HEK293 (cell line): ENCODE measurements around the gene CSMD2.

ENCODE experiments used
- CTCF ChIA-PET: fragments of 350-600 bp; formaldehyde crosslinking; extraction: SDS; loops from one replicate; lab custom pipeline; 2021; ENCODE audit warnings: antibody characterized with exemption; lab: Yijun Ruan, JAX
- POLR2A ChIA-PET: fragments of 300-600 bp; formaldehyde crosslinking; extraction: SDS; loops from one replicate; lab custom pipeline; 2020; ENCODE audit warnings: antibody characterized with exemption, inconsistent platforms; lab: Yijun Ruan, JAX
- H3K27ac ChIP-seq: fragments of 200-500 bp; sonication (Bioruptor generic); 2 replicates; pipeline ENCODE4 v1.5.1; 2014; ENCODE audit warnings: low read depth, low read length, control low read depth, inconsistent platforms; ENCODE audit errors: extremely low read depth
- H3K36me3 ChIP-seq, 2 experiments: fragments of 200-500 bp in 1 of 2; sonication (Bioruptor generic) in 1 of 2; 1 replicate in 1 of 2; 2 replicates in 1 of 2; pipeline ENCODE4 v1.5.1; 2014 to 2017; ENCODE audit warnings: inconsistent platforms in 2 of 2, low read length in 2 of 2; ENCODE audit not compliant: control insufficient read depth in 2 of 2, insufficient read depth in 1 of 2
- H3K4me1 ChIP-seq: fragments of 200-500 bp; sonication (Bioruptor generic); 2 replicates; pipeline ENCODE4 v1.5.1; 2014; ENCODE audit warnings: mild to moderate bottlenecking, low read length, inconsistent platforms; ENCODE audit not compliant: control insufficient read depth, insufficient read depth
- H3K4me3 ChIP-seq: 2 replicates; pipeline ENCODE4 v1.5.1; 2011; ENCODE audit warnings: low read depth, mild to moderate bottlenecking, control low read depth, low read length, moderate library complexity
- H3K9me3 ChIP-seq: fragments of 200-500 bp; sonication (Bioruptor generic); 2 replicates; pipeline ENCODE4 v1.5.1; 2014; ENCODE audit warnings: low read depth, low read length, inconsistent platforms; ENCODE audit not compliant: control insufficient read depth, insufficient read depth
- FEZF1 ChIP-seq: fragments of 450-650 bp; formaldehyde crosslinking; IDR thresholded peaks from 2 replicates; pipeline ENCODE4 v1.5.1; 2016; ENCODE audit warnings: missing biosample characterization, missing genetic modification characterization
- IKZF3 ChIP-seq: fragments of 450-650 bp; IDR thresholded peaks from 2 replicates; pipeline ENCODE4 v1.5.0; 2018; ENCODE audit warnings: missing biosample characterization, mild to moderate bottlenecking, missing genetic modification characterization, moderate library complexity
- PRDM1 ChIP-seq: fragments of 450-650 bp; formaldehyde crosslinking; IDR thresholded peaks from 2 replicates; pipeline ENCODE4; 2016; ENCODE audit warnings: missing biosample characterization, missing genetic modification characterization
- SCRT1 ChIP-seq: fragments of 450-650 bp; formaldehyde crosslinking; IDR thresholded peaks from 2 replicates; pipeline ENCODE4 v1.5.1; 2016; ENCODE audit warnings: missing biosample characterization, missing genetic modification characterization, borderline replicate concordance
- ZBTB7A ChIP-seq: fragments of 450-650 bp; formaldehyde crosslinking; IDR thresholded peaks from 2 replicates; pipeline ENCODE4 v1.5.1; 2016; ENCODE audit warnings: low read depth, missing biosample characterization, missing genetic modification characterization
- ZFP37 ChIP-seq: fragments of 450-650 bp; formaldehyde crosslinking; IDR thresholded peaks from 2 replicates; pipeline ENCODE4 v1.5.1; 2016; ENCODE audit warnings: missing biosample characterization, missing genetic modification characterization
- ZIC2 ChIP-seq: fragments of 450-650 bp; formaldehyde crosslinking; IDR thresholded peaks from 2 replicates; pipeline ENCODE4 v1.5.1; 2016; ENCODE audit warnings: missing biosample characterization, missing genetic modification characterization
- ZNF146 ChIP-seq: fragments of 450-650 bp; formaldehyde crosslinking; IDR thresholded peaks from 2 replicates; pipeline ENCODE4 v1.5.1; 2016; ENCODE audit warnings: missing biosample characterization, missing genetic modification characterization
- ZNF184 ChIP-seq: fragments of 450-650 bp; IDR thresholded peaks from 2 replicates; pipeline ENCODE4 v1.5.1; 2018; ENCODE audit warnings: missing biosample characterization, mild to moderate bottlenecking, missing genetic modification characterization
- ZNF19 ChIP-seq: fragments of 450-650 bp; formaldehyde crosslinking; IDR thresholded peaks from 2 replicates; pipeline ENCODE4; 2016; ENCODE audit warnings: missing biosample characterization, missing genetic modification characterization, low read depth
- ZNF211 ChIP-seq: fragments of 450-650 bp; formaldehyde crosslinking; IDR thresholded peaks from 2 replicates; pipeline ENCODE4 v1.5.1; 2016; ENCODE audit warnings: low read depth, missing biosample characterization, missing genetic modification characterization
- ZNF24 ChIP-seq: fragments of 450-650 bp; formaldehyde crosslinking; IDR thresholded peaks from 2 replicates; pipeline ENCODE4 v1.5.1; 2016; ENCODE audit warnings: missing biosample characterization, missing genetic modification characterization
- ZNF433 ChIP-seq: fragments of 450-650 bp; formaldehyde crosslinking; IDR thresholded peaks from 2 replicates; pipeline ENCODE4 v1.5.1; 2016; ENCODE audit warnings: missing biosample characterization, missing genetic modification characterization, low read depth
- ZNF596 ChIP-seq: fragments of 450-650 bp; IDR thresholded peaks from 2 replicates; pipeline ENCODE4 v1.5.0; 2018; ENCODE audit warnings: missing biosample characterization, mild to moderate bottlenecking, missing genetic modification characterization, moderate library complexity
- ZNF664 ChIP-seq: fragments of 450-650 bp; formaldehyde crosslinking; IDR thresholded peaks from 2 replicates; pipeline ENCODE4 v1.5.1; 2016; ENCODE audit warnings: missing biosample characterization, missing genetic modification characterization
- ZNF76 ChIP-seq: fragments of 450-650 bp; formaldehyde crosslinking; IDR thresholded peaks from 2 replicates; pipeline ENCODE4; 2016; ENCODE audit warnings: low read depth, missing biosample characterization, missing genetic modification characterization, borderline replicate concordance
- ZNF776 ChIP-seq: fragments of 450-650 bp; formaldehyde crosslinking; IDR thresholded peaks from 2 replicates; pipeline ENCODE4 v1.5.0; 2017; ENCODE audit warnings: missing biosample characterization, missing genetic modification characterization, borderline replicate concordance
- ZNF785 ChIP-seq: fragments of 450-650 bp; formaldehyde crosslinking; IDR thresholded peaks from 2 replicates; pipeline ENCODE4 v1.5.1; 2016; ENCODE audit warnings: missing biosample characterization, missing genetic modification characterization
- ZNF837 ChIP-seq: fragments of 450-650 bp; formaldehyde crosslinking; IDR thresholded peaks from 2 replicates; pipeline ENCODE4 v1.5.1; 2016; ENCODE audit warnings: missing biosample characterization, missing genetic modification characterization
- TF ChIP-seq, protein P1 (sequence below): sonication (generic); formaldehyde crosslinking; IDR thresholded peaks from 2 replicates; pipeline ENCODE4 v1.8.1; 2022; ENCODE audit warnings: mild to moderate bottlenecking, moderate library complexity, missing genetic modification reagents
- TF ChIP-seq, protein P2 (sequence below): fragments of 450-650 bp; formaldehyde crosslinking; IDR thresholded peaks from 2 replicates; pipeline ENCODE4 v1.5.1; 2017; ENCODE audit warnings: missing biosample characterization, missing genetic modification characterization
- TF ChIP-seq, protein P3 (sequence below): fragments of 450-650 bp; formaldehyde crosslinking; IDR thresholded peaks from 2 replicates; pipeline ENCODE4 v1.5.1; 2016; ENCODE audit warnings: missing biosample characterization, missing genetic modification characterization
- TF ChIP-seq, protein P4 (sequence below): fragments of 450-650 bp; formaldehyde crosslinking; IDR thresholded peaks from 2 replicates; pipeline ENCODE4 v1.5.1; 2017; ENCODE audit warnings: missing biosample characterization, missing genetic modification characterization
- TF ChIP-seq, protein P5 (sequence below): fragments of 450-650 bp; formaldehyde crosslinking; IDR thresholded peaks from 2 replicates; pipeline ENCODE4 v1.5.1; 2016; ENCODE audit warnings: missing biosample characterization, missing genetic modification characterization

CSMD2 gene

DNA sequence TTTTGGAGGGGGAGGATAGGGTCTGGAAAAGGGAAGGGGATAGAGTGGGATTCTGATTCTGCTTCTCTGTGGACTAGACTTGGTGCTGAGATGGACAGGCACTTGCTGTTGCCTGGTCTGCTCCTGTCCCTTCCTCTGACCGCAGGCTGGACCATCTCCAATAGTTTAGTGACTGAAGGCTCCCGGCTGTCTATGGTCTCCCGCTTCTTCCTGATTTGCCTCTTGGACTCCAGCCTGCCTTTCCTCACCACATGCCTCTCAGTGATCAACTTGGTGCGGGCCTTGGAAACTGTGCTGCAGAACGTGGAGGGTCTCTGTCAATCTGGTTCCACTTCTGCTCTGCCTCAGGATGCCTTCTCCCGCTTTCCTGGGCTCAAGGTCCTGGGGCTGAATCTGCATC is 698.9 kb downstream of the CSMD2 start:
- H3K4me3 ChIP-seq, result no peak overlapping the region
- H3K36me3 ChIP-seq, result no peaks in the 10 kb centered on the region
- CTCF ChIA-PET, result interaction anchor here (0.6 to 1.1 kb wide), 2 partner anchors 10 to 995 kb away, joined by 3 to 4 read pairs; no protein-coding TSS in a partner anchor
- TF ChIP-seq, protein P1, sequence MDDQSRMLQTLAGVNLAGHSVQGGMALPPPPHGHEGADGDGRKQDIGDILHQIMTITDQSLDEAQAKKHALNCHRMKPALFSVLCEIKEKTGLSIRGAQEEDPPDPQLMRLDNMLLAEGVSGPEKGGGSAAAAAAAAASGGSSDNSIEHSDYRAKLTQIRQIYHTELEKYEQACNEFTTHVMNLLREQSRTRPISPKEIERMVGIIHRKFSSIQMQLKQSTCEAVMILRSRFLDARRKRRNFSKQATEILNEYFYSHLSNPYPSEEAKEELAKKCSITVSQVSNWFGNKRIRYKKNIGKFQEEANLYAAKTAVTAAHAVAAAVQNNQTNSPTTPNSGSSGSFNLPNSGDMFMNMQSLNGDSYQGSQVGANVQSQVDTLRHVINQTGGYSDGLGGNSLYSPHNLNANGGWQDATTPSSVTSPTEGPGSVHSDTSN (CRISPR knock-in tag), result no peak
- TF ChIP-seq ZNF596 (tag by site-specific recombination) (no peak), ZNF664 (tag by site-specific recombination) (no peak), ZNF433 (tag by site-specific recombination) (no peak), FEZF1 (tag by site-specific recombination) (no peak), ZNF76 (tag by site-specific recombination) (no peak), IKZF3 (tag by site-specific recombination) (no peak), ZNF785 (tag by site-specific recombination) (no peak), ZNF19 (tag by site-specific recombination) (no peak), ZFP37 (tag by site-specific recombination) (no peak)
- TF ChIP-seq, protein P2, sequence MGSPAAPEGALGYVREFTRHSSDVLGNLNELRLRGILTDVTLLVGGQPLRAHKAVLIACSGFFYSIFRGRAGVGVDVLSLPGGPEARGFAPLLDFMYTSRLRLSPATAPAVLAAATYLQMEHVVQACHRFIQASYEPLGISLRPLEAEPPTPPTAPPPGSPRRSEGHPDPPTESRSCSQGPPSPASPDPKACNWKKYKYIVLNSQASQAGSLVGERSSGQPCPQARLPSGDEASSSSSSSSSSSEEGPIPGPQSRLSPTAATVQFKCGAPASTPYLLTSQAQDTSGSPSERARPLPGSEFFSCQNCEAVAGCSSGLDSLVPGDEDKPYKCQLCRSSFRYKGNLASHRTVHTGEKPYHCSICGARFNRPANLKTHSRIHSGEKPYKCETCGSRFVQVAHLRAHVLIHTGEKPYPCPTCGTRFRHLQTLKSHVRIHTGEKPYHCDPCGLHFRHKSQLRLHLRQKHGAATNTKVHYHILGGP (tag by site-specific recombination), result no peak
- TF ChIP-seq, all 188 proteins: peak for 0
- no peaks in the 10 kb centered on the region for H3K9me3 ChIP-seq
- no peaks in the 10 kb centered on the region for H3K4me1 ChIP-seq
- no peak overlapping the region for H3K27ac ChIP-seq
- POLR2A ChIA-PET, result no interaction called here

DNA sequence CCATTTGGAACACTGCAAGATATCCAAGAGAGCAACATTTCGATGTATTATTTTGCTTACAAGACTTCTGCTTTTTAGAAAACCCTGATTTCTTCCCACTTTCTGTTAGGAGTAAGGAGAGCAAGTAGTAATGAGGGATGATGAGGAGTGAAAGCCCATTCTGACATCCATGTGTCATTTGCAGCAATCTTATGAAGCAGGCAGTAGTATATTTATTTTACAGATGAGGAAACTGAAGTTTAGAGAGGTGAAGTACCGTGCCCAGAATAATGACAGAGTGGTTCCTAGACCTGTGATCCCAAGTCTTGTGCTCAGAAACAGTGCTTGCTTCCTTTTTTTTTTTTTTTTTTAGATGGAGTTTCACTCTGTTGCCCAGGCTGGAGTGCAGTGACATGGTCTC is 699.7 kb downstream of the CSMD2 start:
- no peaks in the 10 kb centered on the region for H3K36me3 ChIP-seq
- ChIA-PET POLR2A (no interaction called here), CTCF (interaction anchor here (1.8 kb wide), 1 partner anchor 170 kb away, joined by 12 read pairs; no protein-coding TSS in a partner anchor)

DNA sequence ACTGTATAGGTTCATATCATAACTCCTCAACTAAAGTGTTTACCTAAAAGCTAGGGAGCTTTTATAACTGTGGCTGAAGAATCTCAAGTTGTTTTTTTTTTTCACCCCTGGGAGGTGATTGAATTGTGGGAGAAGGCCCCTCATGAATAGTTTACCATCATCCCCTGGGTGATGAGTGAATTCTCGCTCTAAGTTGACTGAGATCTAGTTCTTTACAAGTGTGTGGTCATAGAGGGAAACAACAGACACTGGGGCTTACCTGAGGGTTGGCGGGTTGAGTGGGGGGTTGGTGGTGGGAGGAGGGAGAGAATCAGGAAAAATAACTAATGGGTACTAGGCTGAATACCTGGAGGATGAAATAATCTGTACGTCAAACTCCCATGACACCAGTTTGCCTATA is 700.5 kb downstream of the CSMD2 start:
- ChIA-PET CTCF (interaction anchor here (0.6 to 1.8 kb wide), 2 partner anchors 169 to 289 kb away, joined by 3 to 12 read pairs; no protein-coding TSS in a partner anchor), POLR2A (no interaction called here)
- Histone ChIP-seq H3K4me1 (no peaks in the 10 kb centered on the region), H3K36me3 (no peaks in the 10 kb centered on the region), H3K4me3 (no peak overlapping the region), H3K27ac (no peak overlapping the region), H3K9me3 (no peaks in the 10 kb centered on the region)
- TF ChIP-seq ZFP37 (tag by site-specific recombination) (no peak), ZIC2 (tag by site-specific recombination) (no peak), ZNF211 (tag by site-specific recombination) (no peak), PRDM1 (tag by site-specific recombination) (no peak), ZNF776 (tag by site-specific recombination) (no peak), ZNF837 (no peak), ZNF146 (no peak), ZNF184 (no peak), ZBTB7A (tag by site-specific recombination) (no peak), SCRT1 (no peak)
- TF ChIP-seq, protein P3, sequence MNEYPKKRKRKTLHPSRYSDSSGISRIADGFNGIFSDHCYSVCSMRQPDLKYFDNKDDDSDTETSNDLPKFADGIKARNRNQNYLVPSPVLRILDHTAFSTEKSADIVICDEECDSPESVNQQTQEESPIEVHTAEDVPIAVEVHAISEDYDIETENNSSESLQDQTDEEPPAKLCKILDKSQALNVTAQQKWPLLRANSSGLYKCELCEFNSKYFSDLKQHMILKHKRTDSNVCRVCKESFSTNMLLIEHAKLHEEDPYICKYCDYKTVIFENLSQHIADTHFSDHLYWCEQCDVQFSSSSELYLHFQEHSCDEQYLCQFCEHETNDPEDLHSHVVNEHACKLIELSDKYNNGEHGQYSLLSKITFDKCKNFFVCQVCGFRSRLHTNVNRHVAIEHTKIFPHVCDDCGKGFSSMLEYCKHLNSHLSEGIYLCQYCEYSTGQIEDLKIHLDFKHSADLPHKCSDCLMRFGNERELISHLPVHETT (tag by site-specific recombination), result no peak
- TF ChIP-seq, protein P4, sequence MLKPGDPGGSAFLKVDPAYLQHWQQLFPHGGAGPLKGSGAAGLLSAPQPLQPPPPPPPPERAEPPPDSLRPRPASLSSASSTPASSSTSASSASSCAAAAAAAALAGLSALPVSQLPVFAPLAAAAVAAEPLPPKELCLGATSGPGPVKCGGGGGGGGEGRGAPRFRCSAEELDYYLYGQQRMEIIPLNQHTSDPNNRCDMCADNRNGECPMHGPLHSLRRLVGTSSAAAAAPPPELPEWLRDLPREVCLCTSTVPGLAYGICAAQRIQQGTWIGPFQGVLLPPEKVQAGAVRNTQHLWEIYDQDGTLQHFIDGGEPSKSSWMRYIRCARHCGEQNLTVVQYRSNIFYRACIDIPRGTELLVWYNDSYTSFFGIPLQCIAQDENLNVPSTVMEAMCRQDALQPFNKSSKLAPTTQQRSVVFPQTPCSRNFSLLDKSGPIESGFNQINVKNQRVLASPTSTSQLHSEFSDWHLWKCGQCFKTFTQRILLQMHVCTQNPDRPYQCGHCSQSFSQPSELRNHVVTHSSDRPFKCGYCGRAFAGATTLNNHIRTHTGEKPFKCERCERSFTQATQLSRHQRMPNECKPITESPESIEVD (tag by site-specific recombination), result no peak
- TF ChIP-seq, protein P5, sequence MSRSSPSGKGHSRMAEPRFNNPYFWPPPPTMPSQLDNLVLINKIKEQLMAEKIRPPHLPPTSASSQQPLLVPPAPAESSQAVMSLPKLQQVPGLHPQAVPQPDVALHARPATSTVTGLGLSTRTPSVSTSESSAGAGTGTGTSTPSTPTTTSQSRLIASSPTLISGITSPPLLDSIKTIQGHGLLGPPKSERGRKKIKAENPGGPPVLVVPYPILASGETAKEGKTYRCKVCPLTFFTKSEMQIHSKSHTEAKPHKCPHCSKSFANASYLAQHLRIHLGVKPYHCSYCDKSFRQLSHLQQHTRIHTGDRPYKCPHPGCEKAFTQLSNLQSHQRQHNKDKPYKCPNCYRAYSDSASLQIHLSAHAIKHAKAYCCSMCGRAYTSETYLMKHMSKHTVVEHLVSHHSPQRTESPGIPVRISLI (tag by site-specific recombination), result no peak

More for the DNA sequence above, 699.7 kb downstream of the CSMD2 start:
- Histone ChIP-seq H3K4me3 (no peak overlapping the region), H3K27ac (no peak overlapping the region), H3K9me3 (no peaks in the 10 kb centered on the region), H3K4me1 (no peaks in the 10 kb centered on the region)
- TF ChIP-seq ZNF24 (tag by site-specific recombination), result no peak
